NT2/D1 (cell line): ENCODE data around the gene NRDE2.

ENCODE experiments used
- SUZ12 ChIP-seq: IDR thresholded peaks from 2 replicates; pipeline ENCODE4 v1.6.1; 2011; ENCODE audit not compliant: insufficient read length, insufficient read depth; ENCODE audit errors: extremely low read depth
- YY1 ChIP-seq: IDR thresholded peaks from 2 replicates; pipeline ENCODE4 v1.6.1; 2011; ENCODE audit not compliant: insufficient read length, insufficient read depth
- ZNF274 ChIP-seq: IDR thresholded peaks from 2 replicates; pipeline ENCODE4 v1.6.1; 2011; ENCODE audit warnings: mild to moderate bottlenecking, low read depth, low read length

GRCh38 chr14:90336401-90336800 lies 4.7 kb upstream of the NRDE2 start:
- TF ChIP-seq SUZ12 (no peak), YY1 (no peak), ZNF274 (no peak)
